ENCODE data around the gene HPCA. TPM values are rescaled to one million over a fixed set of nuclear protein-coding genes. Genes with fewer than 3 reads are reported as not detected.

The HPCA gene
- total RNA-seq, 1 experiment from 2014 or later: 1.2 TPM

GRCh38 chr1:32887623-32888022, 1.3 kb downstream of the HPCA start:
- H3K27me3 Mint-ChIP-seq (ENCODE audit: low read depth): peaks cover 86% of the 10 kb centered on the region
- H3T11ph ChIP-seq (ENCODE audit: low read length): no peak overlapping the region
- no peaks in the 10 kb centered on the region for H3K79me1 ChIP-seq (ENCODE audit: insufficient read depth, low read depth, low read length, poor library complexity, severe bottlenecking)
- no peak overlapping the region for H2BK15ac ChIP-seq (ENCODE audit: low read depth, low read length)
- no peak overlapping the region for H3K4me2 ChIP-seq (ENCODE audit: insufficient read depth, insufficient read length, low read length)
- H3K56ac ChIP-seq (ENCODE audit: insufficient read length, low read depth, low read length): no peak overlapping the region
- no peak overlapping the region for H2AFZ ChIP-seq (ENCODE audit: low read length)
- no peaks in the 10 kb centered on the region; the same call in 1 of the 2 replicates for H3K27me3 ChIP-seq (ENCODE audit: insufficient read depth, low read length)
- no peaks in the 10 kb centered on the region for H3K9me3 ChIP-seq (ENCODE audit: control insufficient read depth, low read depth, low read length)
- no peak overlapping the region for H2BK5ac ChIP-seq (ENCODE audit: insufficient read length, low read length)
- H3K4me1 Mint-ChIP-seq: peaks cover 2 to 30% of the 10 kb centered on the region in 2 experiments; a peak in 2 of 4 replicates
- H4K5ac ChIP-seq (ENCODE audit: insufficient read length, low read depth, low read length): no peak overlapping the region
- no peak overlapping the region for H3K18ac ChIP-seq (ENCODE audit: insufficient read length, low read depth, low read length)
- no peaks in the 10 kb centered on the region for H3K4me1 ChIP-seq (ENCODE audit: insufficient read depth, low read length)
- no peak overlapping the region for H3K4ac ChIP-seq (ENCODE audit: low read depth, low read length)
- no peak overlapping the region for H3K4me3 Mint-ChIP-seq
- H3K14ac ChIP-seq (ENCODE audit: insufficient read depth, low read length): no peak overlapping the region
- no peak overlapping the region for H2AK5ac ChIP-seq (ENCODE audit: insufficient read length, low read length)
- no peak for TF ChIP-seq CTCF (conservative IDR thresholded peaks at IDR 0.05)
- H3K27ac ChIP-seq (ENCODE audit: insufficient read length, low read depth, low read length): no peak overlapping the region
- H3K36me3 Mint-ChIP-seq (ENCODE audit: insufficient read depth in 1 of 3, low read depth in 3 of 3): peaks cover 0 to 5% (median 0%) of the 10 kb centered on the region in 3 experiments; a peak in 1 of 7 replicates
- DNase-seq: no peak
- no peak overlapping the region for H3K23ac ChIP-seq (ENCODE audit: insufficient read length, low read depth, low read length)
- H4K20me1 ChIP-seq (ENCODE audit: control insufficient read depth, insufficient read depth, insufficient read length): peaks cover 2% of the 10 kb centered on the region
- H3K27ac Mint-ChIP-seq: no peak overlapping the region
- no peak overlapping the region for H3K9ac ChIP-seq (ENCODE audit: extremely low read depth, insufficient read length, low read length)
- no peak overlapping the region for H2BK12ac ChIP-seq (ENCODE audit: insufficient read length, low read depth, low read length)
- no peak overlapping the region for H4K8ac ChIP-seq (replicated peaks; ENCODE audit: insufficient read length, low read depth, low read length)
- no peak overlapping the region for H2BK120ac ChIP-seq (ENCODE audit: low read depth, low read length, poor library complexity, severe bottlenecking)
- no CpG with 5 or more reads among the region's 12 CpGs for WGBS (ENCODE audit: extremely low coverage, insufficient read length, low lambda C conversion rate)
- H3K9me3 Mint-ChIP-seq: peaks cover 4 to 8% of the 10 kb centered on the region in 2 experiments; a peak in 4 of 5 replicates
- no peak overlapping the region for H2BK20ac ChIP-seq (ENCODE audit: low read depth, low read length, poor library complexity, severe bottlenecking)
- H3K23me2 ChIP-seq (ENCODE audit: insufficient read length, low read depth, low read length, poor library complexity, severe bottlenecking): no peaks in the 10 kb centered on the region
- no peaks in the 10 kb centered on the region for H3K79me2 ChIP-seq (ENCODE audit: insufficient read depth, low read length)
- H4K91ac ChIP-seq (ENCODE audit: insufficient read length, low read depth, low read length): no peak overlapping the region
